GM18502 (cell line): ENCODE measurements around the gene SETD1B.
"Not testable (repeated sequence)": the region's sequence is repeated elsewhere in the genome, so short reads cannot be mapped to it uniquely, and the experiment has no call there.

Experiments used
- ATAC-seq: cut with Tn5 transposase; IDR thresholded peaks from one replicate; pipeline ENCODE4 v1.9.1; 2021; ENCODE audit warnings: mild to moderate bottlenecking; ENCODE audit not compliant: unreplicated experiment, poor library complexity

The SETD1B gene

GRCh38 chr12:121845701-121846100 is 41.9 kb downstream of the SETD1B start:
- ATAC-seq, result no peak

- ATAC-seq, result no peak
Measured at GRCh38 chr12:121849211-121849610, 45.4 kb downstream of the SETD1B start.

GRCh38 chr12:121849665-121850064 is 45.9 kb downstream of the SETD1B start:
- no peak for ATAC-seq

- ATAC-seq, result not testable (repeated sequence)
Measured at GRCh38 chr12:121852392-121852791, 48.6 kb downstream of the SETD1B start.

GRCh38 chr12:121857322-121858246 is 53.8 kb downstream of the SETD1B start:
- ATAC-seq, result no peak

- no peak for ATAC-seq
Measured at GRCh38 chr12:121858318-121858661, 54.5 kb downstream of the SETD1B start.

GRCh38 chr12:121858662-121859572 is 55.1 kb downstream of the SETD1B start, which contains the start of gene HPD:
HPD (minus strand) TSS chr12:121858859; CDS start chr12:121858823, 36 bp downstream.
- ATAC-seq, result no peak

GRCh38 chr12:121860257-121860656 is 56.4 kb downstream of the SETD1B start:
- ATAC-seq, result no peak

- not testable (repeated sequence) for ATAC-seq
Measured at GRCh38 chr12:121860699-121861098, 56.9 kb downstream of the SETD1B start.

- no peak for ATAC-seq
Measured at GRCh38 chr12:121861636-121862254, 57.9 kb downstream of the SETD1B start.

- no peak for ATAC-seq
Measured at GRCh38 chr12:121866331-121866730, 62.5 kb downstream of the SETD1B start.

GRCh38 chr12:121869229-121869628 is 65.4 kb downstream of the SETD1B start:
- not testable (repeated sequence) for ATAC-seq

- no peak for ATAC-seq
Measured at GRCh38 chr12:121871467-121871866, 67.7 kb downstream of the SETD1B start.

- ATAC-seq, result no peak
Measured at GRCh38 chr12:121872546-121873215, 68.9 kb downstream of the SETD1B start.

- no peak for ATAC-seq
Measured at GRCh38 chr12:121873216-121873569, 69.4 kb downstream of the SETD1B start.

- no peak for ATAC-seq
Measured at GRCh38 chr12:121874071-121874470, 70.3 kb downstream of the SETD1B start.

- ATAC-seq, result no peak
Measured at GRCh38 chr12:121875582-121875981, 71.8 kb downstream of the SETD1B start.

- ATAC-seq, result not testable (repeated sequence)
Measured at GRCh38 chr12:121876080-121876447, 72.3 kb downstream of the SETD1B start.
